ENCODE measurements around the gene NUDT4. TPM values are rescaled to one million over a fixed set of nuclear protein-coding genes. Genes with fewer than 3 reads are reported as not detected.

The NUDT4 gene
- polyA plus RNA-seq, 3 donors: 20.7 to 43.8 (median 35.6) TPM

DNA sequence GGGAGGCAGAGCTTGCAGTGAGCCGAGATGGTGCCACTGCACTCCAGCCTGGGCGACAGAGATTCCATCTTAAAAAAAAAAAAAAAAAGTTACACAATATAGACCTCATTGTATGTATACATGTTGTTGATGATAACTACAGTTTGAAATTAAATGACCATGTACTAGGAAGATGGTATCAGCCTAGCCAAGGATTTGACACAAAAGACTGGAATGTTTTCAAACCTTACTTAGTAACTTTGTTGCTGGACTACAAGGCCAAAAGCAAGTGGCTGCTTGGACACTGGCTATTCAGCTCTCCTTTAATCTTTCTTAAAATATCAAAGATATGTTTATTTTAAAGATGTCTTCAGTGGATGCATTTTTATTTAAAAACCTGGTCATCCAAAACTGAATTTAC is 18.9 kb upstream of the NUDT4 start:
- no peak overlapping the region for H3K27ac ChIP-seq (ENCODE audit: low read depth in 1 of 2, low read length in 2 of 2)
- no peaks in the 10 kb centered on the region for H3K36me3 ChIP-seq (replicated peaks in 1 of 2; ENCODE audit: control insufficient read depth in 1 of 2, insufficient read depth in 2 of 2, low read length in 2 of 2)
- intact Hi-C loops (cut with micrococcal nuclease): no loop called here
- no peaks in the 10 kb centered on the region for H3K9me3 ChIP-seq (replicated peaks in 1 of 2; ENCODE audit: control insufficient read depth in 1 of 2, insufficient read depth in 1 of 2, low read length in 2 of 2)
- H2AFZ ChIP-seq (ENCODE audit: insufficient read depth, low read depth, low read length, poor library complexity, severe bottlenecking): no peak overlapping the region
- no peak overlapping the region for H3K4me2 ChIP-seq (replicated peaks; ENCODE audit: extremely low read depth, low read length, poor library complexity, severe bottlenecking)
- WGBS (ENCODE audit: insufficient coverage): no CpG with 5 or more reads among the region's 2 CpGs
- Mint-ChIP-seq H3K27me3 (ENCODE audit: low read depth in 3 of 3) (peaks cover 3 to 4% (median 3%) of the 10 kb centered on the region in 3 donors), H3K27ac (no peak overlapping the region), H3K36me3 (no peaks in the 10 kb centered on the region), H3K9me3 (peaks cover 0 to 2% (median 0%) of the 10 kb centered on the region in 7 donors), H3K4me3 (no peak overlapping the region), H3K4me1 (peaks cover 2% of the 10 kb centered on the region)
- no peaks in the 10 kb centered on the region for H4K20me1 ChIP-seq (ENCODE audit: insufficient read depth, low read length)
- no peak for DNase-seq
- H3K4me3 ChIP-seq (replicated peaks in 1 of 3; ENCODE audit: low read depth in 2 of 3, low read length in 3 of 3): no peak overlapping the region
- no peak for TF ChIP-seq CTCF (IDR thresholded peaks at IDR 0.05)
- H3K27me3 ChIP-seq (ENCODE audit: control insufficient read depth in 2 of 2, insufficient read depth in 2 of 2, low read length in 2 of 2): peaks cover 2% of the 10 kb centered on the region in 2 donors
- peaks cover 0 to 2% of the 10 kb centered on the region in 2 donors for H3K4me1 ChIP-seq (ENCODE audit: control insufficient read depth in 1 of 2, insufficient read depth in 2 of 2, low read length in 2 of 2)
- H3K9ac ChIP-seq (ENCODE audit: insufficient read depth, low read length, poor library complexity, severe bottlenecking): no peak overlapping the region
- no peaks in the 10 kb centered on the region for H3K79me2 ChIP-seq (ENCODE audit: insufficient read depth, low read length)

DNA sequence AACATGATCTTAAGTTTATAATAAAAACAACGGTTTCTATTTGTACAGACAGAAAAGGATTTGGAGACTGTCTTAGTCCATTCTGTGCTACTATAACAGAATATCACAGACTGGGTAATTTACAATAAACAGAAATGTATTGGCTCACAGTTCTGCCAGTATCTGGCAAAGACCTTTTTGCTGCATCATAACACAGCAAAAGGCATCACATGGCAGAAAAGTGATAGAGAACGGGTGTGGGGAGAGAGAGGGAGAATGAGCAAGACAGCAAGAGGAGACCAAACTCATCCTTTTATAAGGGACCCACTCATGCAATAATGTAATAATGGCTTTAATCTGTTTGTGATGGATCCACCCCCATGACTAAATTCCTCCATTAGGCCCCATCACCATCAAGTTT is 17.0 kb upstream of the NUDT4 start:
- Histone ChIP-seq H4K20me1 (ENCODE audit: insufficient read depth, low read length) (no peaks in the 10 kb centered on the region), H3K27ac (ENCODE audit: low read depth in 1 of 2, low read length in 2 of 2) (no peak overlapping the region), H3K4me2 (replicated peaks; ENCODE audit: extremely low read depth, low read length, poor library complexity, severe bottlenecking) (no peak overlapping the region), H3K36me3 (replicated peaks in 1 of 2; ENCODE audit: control insufficient read depth in 1 of 2, insufficient read depth in 2 of 2, low read length in 2 of 2) (no peaks in the 10 kb centered on the region), H3K9ac (ENCODE audit: insufficient read depth, low read length, poor library complexity, severe bottlenecking) (no peak overlapping the region), H3K4me1 (ENCODE audit: control insufficient read depth in 1 of 2, insufficient read depth in 2 of 2, low read length in 2 of 2) (peaks cover 0 to 8% of the 10 kb centered on the region in 2 donors), H3K79me2 (ENCODE audit: insufficient read depth, low read length) (no peaks in the 10 kb centered on the region), H3K9me3 (replicated peaks in 1 of 2; ENCODE audit: control insufficient read depth in 1 of 2, insufficient read depth in 1 of 2, low read length in 2 of 2) (no peaks in the 10 kb centered on the region), H3K4me3 (replicated peaks in 1 of 3; ENCODE audit: low read depth in 2 of 3, low read length in 3 of 3) (no peak overlapping the region), H3K27me3 (ENCODE audit: control insufficient read depth in 2 of 2, insufficient read depth in 2 of 2, low read length in 2 of 2) (peaks cover 2% of the 10 kb centered on the region in 2 donors), H2AFZ (ENCODE audit: insufficient read depth, low read depth, low read length, poor library complexity, severe bottlenecking) (no peak overlapping the region)
- no peak for DNase-seq
- peaks cover 8% of the 10 kb centered on the region for H3K4me1 Mint-ChIP-seq
- no peaks in the 10 kb centered on the region for H3K9me3 Mint-ChIP-seq
- no peaks in the 10 kb centered on the region for H3K36me3 Mint-ChIP-seq
- H3K27me3 Mint-ChIP-seq (ENCODE audit: low read depth in 3 of 3): peaks cover 0 to 6% (median 4%) of the 10 kb centered on the region in 3 donors
- no CpG with 5 or more reads among the region's 2 CpGs for WGBS (ENCODE audit: insufficient coverage)
- no peak for TF ChIP-seq CTCF (IDR thresholded peaks at IDR 0.05)
- intact Hi-C loops (cut with micrococcal nuclease): no loop called here
- H3K4me3 Mint-ChIP-seq: no peak overlapping the region
- H3K27ac Mint-ChIP-seq: no peak overlapping the region
